ENCODE results near the gene COL26A1. TPM values are rescaled to one million over a fixed set of nuclear protein-coding genes. Genes with fewer than 3 reads are reported as not detected.

The COL26A1 gene
- total and polyA plus RNA-seq, 2 of the 4 experiments (the other 2 are of a cell fraction), result not detected

- Histone ChIP-seq H4K20me1 (ENCODE audit: insufficient read depth, low read length) (no peaks in the 10 kb centered on the region), H2BK5ac (ENCODE audit: low read depth, low read length, poor library complexity, severe bottlenecking) (no peak overlapping the region), H3K18ac (ENCODE audit: low read depth, low read length) (no peak overlapping the region), H3K27me3 (ENCODE audit: control insufficient read depth, insufficient read depth, low read length) (peaks cover 2% of the 10 kb centered on the region; the same call in 1 of the 2 replicates), H3K14ac (replicated peaks; ENCODE audit: low read depth, low read length) (no peak overlapping the region), H3K56ac (ENCODE audit: extremely low read depth, insufficient read depth, low read length) (no peak overlapping the region), H3K79me1 (ENCODE audit: low read depth in 1 of 2, low read length in 2 of 2) (no peaks in the 10 kb centered on the region), H3K36me3 (ENCODE audit: control insufficient read depth, insufficient read depth, low read length) (no peaks in the 10 kb centered on the region), H3K9me3 (ENCODE audit: control insufficient read depth, insufficient read depth, low read length) (no peaks in the 10 kb centered on the region), H2AFZ (replicated peaks; ENCODE audit: low read length, poor library complexity) (no peak overlapping the region), H2AK5ac (ENCODE audit: low read depth, low read length) (no peak overlapping the region), H3K9me1 (ENCODE audit: insufficient read depth, low read length) (no peaks in the 10 kb centered on the region), H3K9ac (ENCODE audit: low read depth, low read length) (no peak overlapping the region), H4K91ac (ENCODE audit: insufficient read depth, low read depth, low read length) (no peak overlapping the region), H2BK120ac (ENCODE audit: low read depth, low read length) (no peak overlapping the region), H4K8ac (ENCODE audit: low read depth in 2 of 2, low read length in 2 of 2) (no peak overlapping the region), H2BK15ac (ENCODE audit: low read depth, low read length) (no peak overlapping the region), H3K4ac (ENCODE audit: low read depth, low read length) (no peak overlapping the region), H4K5ac (ENCODE audit: low read depth, low read length) (no peak overlapping the region), H3K27ac (ENCODE audit: insufficient read depth, low read length) (no peak overlapping the region), H3K23ac (ENCODE audit: low read depth, low read length) (no peak overlapping the region), H3K4me2 (ENCODE audit: low read depth, low read length) (no peak overlapping the region), H2AK9ac (replicated peaks; ENCODE audit: low read depth, low read length, poor library complexity) (no peak overlapping the region), H2BK20ac (ENCODE audit: low read depth, low read length) (no peak overlapping the region), H3K4me1 (ENCODE audit: control insufficient read depth, insufficient read depth, low read length) (no peaks in the 10 kb centered on the region), H3K4me3 (ENCODE audit: insufficient read depth, low read depth, low read length) (no peak overlapping the region)
- POLR2A ChIA-PET (ENCODE audit: unreplicated experiment), result no interaction called here
- WGBS, 2 experiments (ENCODE audit: extremely low coverage in 2 of 2, insufficient read length in 1 of 2), result 44% methylated on average over 8 of the region's 17 CpGs; no CpG with 5 or more reads in 1 of the 2 experiments
- no peak for DNase-seq
- dilution Hi-C loops (cut with HindIII; ENCODE audit: low sequenced_read_pairs, unreplicated experiment) (no loop called here), in situ Hi-C loops (cut with MboI; ENCODE audit: low sequenced_read_pairs) (no loop called here), intact Hi-C loops (cut with micrococcal nuclease) (loop anchor here (10.0 kb wide), 1 partner anchor 268 kb away; the partner anchor contains the start of gene CUX1)
- no peak for TF ChIP-seq CHD1 (IDR thresholded peaks at IDR 0.05; ENCODE audit: low read depth, low read length)
- no peak for TF ChIP-seq FOS (IDR thresholded peaks at IDR 0.05; ENCODE audit: low read depth, low read length)
- no peak for TF ChIP-seq USF2 (IDR thresholded peaks at IDR 0.05; ENCODE audit: low read depth, low read length)
- CTCF ChIA-PET, result no interaction called here
- no peak for ATAC-seq (ENCODE audit: low read depth)
- no TSS peak for BruUV-seq (replicated peaks)
These were observed 184.6 kb downstream of the COL26A1 start for GRCh38 chr7:101547022-101547915.
